NCI-H345 treated with DMSO at 0.1 percent for 48 hours (cell line): Measurements from ENCODE around the gene SYT14.
"Not testable (repeated sequence)": the region's sequence is repeated elsewhere in the genome, so short reads cannot be mapped to it uniquely, and the experiment has no call there.

ENCODE experiments used
- DNase-seq: peaks from one replicate; lab custom pipeline; 2025; ENCODE audit not compliant: unreplicated experiment; lab: John Stamatoyannopoulos, UW

Gene SYT14

GRCh38 chr1:210024282-210024681, 86.3 kb downstream of the SYT14 start:
- no peak for DNase-seq

DNA sequence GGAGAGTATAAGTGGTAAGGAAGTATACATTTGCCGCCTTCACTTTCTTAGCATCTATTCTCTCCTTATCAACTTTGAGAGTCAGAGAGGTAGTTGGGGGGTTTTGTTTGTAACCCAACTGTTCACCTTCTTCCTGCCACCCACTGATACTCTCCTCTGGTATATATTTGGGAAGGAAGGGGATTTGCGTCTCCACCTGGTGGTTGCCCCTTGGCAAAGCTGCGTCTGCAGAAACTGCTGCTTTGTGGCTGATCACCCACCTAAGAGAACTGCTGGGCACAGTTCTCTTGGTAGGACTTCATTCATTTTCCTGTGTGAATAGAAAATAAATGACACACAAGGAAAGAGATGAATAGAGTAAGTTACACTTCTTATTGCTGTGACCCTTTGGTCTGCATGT, 87.0 kb downstream of the SYT14 start:
- DNase-seq = no peak

GRCh38 chr1:210025870-210026269, 87.9 kb downstream of the SYT14 start:
- no peak for DNase-seq

DNA sequence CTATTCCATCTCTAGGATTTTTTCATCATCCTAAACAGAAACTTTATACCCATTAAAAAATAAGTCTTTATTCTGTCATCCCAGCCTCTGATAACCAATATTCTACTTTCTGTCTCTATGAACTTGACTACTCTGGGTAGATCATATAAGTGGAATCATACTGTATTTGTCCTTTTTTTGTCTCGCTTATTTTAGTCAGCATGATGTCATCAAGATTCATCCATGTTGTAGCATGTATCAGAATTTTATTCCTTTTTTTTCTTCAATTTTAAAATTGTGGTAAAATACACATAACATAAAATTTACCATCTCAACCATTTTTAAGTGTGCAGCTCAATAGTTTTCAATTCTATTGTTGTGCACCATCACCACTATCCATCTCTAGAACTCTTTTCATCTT, 90.0 kb downstream of the SYT14 start:
- no peak for DNase-seq

DNA sequence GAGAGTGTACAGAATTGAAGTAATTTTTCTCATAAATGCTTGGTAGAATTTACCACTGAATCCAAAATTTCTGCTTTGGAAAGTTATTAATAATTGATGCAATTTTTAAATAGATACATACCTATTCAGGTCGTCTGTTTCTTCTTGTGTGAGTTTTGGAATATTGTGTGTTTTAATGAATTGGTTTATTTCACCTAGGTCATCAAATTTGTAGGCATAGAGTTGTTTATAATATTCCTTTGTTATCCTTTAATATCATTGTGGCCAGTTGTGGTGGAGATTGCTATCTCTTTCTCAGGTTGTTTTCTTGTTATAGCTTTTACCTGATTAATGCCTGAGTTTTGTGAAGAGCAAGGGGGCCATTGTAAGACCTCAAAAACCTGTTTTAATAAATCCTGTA, 93.5 kb downstream of the SYT14 start:
- no peak for DNase-seq

DNA sequence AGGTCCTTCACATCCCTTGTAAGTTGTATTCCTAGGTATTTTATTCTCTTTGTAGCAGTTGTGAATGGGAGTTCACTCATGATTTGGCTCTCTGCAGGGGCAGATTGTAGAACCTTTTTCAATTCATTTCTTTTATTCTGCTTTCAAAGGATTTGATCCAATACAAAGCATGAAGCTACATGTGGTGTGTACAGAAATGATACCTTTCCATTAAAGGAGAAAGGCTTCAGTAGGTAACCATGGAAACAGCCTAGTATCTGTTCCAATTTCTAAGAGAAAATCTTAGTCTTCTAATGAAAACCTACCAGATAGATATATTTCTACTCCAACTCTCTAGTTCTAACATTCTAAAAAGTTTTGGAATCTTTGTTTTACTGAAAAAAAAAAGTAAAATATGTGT, 105.0 kb downstream of the SYT14 start:
- no peak for DNase-seq

- no peak for DNase-seq
These were observed 111.6 kb downstream of the SYT14 start for GRCh38 chr1:210049616-210050015.

DNA sequence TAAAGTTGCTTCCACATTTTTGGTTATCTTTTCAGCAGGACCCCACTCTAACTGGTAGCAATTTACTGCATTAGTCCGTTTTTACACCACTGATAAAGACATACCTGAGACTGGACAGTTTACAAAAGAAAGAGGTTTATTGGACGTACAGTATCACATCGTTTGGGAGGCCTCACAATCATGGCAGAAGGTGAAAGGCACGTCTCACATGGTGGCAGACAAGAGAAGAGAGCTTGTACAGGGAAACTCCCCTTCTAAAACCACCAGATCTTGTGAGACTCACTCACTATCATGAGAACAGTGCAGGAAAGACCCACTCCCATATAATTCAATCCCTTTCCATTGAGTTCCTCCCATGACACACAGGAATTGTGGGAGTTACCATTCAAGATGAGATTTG, 112.5 kb downstream of the SYT14 start:
- DNase-seq = not testable (repeated sequence)

GRCh38 chr1:210053126-210053525, 115.1 kb downstream of the SYT14 start:
- DNase-seq = no peak

DNA sequence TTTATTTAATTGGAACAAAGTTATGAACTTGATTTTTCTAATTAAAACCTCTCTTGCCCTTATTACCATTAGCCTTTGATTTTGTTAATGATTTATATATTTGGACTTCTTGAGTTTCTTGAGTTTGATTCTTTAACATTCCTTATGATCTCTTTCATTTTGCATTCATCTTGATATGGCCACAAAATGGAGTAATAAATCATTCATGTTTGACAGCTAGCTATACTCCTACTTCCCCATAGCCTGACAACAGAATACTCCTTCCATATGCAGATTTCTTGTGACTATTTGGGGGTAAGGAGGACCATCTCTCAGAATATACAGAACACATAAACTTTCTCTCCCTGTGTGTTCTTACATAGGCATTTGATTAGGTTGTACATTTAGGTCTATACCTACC, 119.6 kb downstream of the SYT14 start:
- DNase-seq = no peak

- no peak for DNase-seq
These were observed 124.0 kb downstream of the SYT14 start for GRCh38 chr1:210061992-210062391.

GRCh38 chr1:210070531-210070930, 132.5 kb downstream of the SYT14 start:
- no peak for DNase-seq

- DNase-seq = no peak
These were observed 134.1 kb downstream of the SYT14 start for GRCh38 chr1:210072129-210072528.

DNA sequence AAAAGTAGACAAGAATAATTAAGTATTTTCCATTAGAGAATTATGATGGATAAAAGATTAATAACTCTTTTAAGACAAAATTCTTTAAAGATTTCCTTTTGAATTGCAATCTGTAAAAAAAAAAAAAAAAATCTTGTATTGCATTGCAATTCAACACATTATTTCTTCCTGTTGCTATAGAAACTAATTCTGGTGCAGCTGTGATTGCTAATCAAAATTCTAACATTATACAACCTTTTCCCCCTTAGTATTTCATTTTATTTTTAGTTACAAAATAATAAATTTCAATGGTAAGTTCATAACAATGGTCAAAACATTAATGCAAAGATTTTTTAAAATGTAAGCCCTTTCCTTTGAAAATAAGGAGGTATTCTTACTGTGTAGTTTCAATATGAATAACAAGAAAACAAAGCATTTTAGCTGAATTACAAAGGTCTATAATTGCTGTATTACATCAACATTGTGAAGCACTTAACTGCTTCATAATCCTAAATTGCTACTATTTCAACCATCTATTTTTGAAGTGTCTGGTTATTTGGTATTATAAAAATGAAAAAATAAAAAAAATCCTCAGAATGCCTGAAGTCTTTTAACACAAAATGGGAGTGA, 135.0 kb downstream of the SYT14 start:
- no peak for DNase-seq

- DNase-seq = no peak
These were observed 136.9 kb downstream of the SYT14 start for GRCh38 chr1:210074904-210075303.

DNA sequence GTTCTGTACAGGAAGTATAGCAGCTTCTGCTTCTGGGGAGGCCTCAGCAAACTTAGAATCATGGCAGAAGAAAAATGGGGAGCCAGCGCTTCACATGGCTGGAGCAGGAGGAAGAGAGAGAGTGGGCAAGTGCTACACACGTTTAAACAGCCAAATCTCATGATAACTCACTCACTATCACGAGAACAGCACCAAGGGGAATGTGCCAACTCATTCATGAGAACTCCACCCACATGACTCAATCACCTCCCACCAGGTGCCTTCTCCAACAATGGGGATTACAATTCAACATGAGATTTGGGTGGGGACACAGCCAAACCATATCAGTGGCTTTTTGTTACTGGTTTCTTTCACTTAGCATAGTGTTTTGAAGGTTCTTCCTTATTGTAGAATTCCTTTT, 138.6 kb downstream of the SYT14 start:
- DNase-seq = no peak

- DNase-seq = no peak
These were observed 143.5 kb downstream of the SYT14 start for GRCh38 chr1:210081494-210081893.

- DNase-seq = no peak
These were observed 147.3 kb downstream of the SYT14 start for GRCh38 chr1:210085359-210085758.

DNA sequence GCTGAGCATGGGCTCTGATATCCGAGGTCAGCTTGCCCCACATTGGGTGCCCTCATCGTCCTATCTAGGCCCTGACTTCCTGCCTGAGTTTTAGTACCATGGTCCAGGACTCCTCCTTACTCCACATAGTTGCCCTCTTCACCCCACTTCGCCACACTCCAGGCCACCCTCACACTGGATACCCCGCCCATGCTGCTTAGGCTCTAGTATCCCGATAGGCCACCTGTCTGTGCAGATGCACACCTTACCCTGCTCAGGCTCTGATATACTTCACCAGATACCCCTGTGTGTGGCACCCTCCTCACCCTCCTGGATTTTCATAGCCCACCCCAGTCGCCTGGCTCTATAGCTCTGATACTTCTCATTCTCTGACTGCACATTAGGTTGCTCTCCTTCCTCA, 149.0 kb downstream of the SYT14 start:
- no peak for DNase-seq

- DNase-seq = no peak
These were observed 151.8 kb downstream of the SYT14 start for GRCh38 chr1:210089855-210090254.

DNA sequence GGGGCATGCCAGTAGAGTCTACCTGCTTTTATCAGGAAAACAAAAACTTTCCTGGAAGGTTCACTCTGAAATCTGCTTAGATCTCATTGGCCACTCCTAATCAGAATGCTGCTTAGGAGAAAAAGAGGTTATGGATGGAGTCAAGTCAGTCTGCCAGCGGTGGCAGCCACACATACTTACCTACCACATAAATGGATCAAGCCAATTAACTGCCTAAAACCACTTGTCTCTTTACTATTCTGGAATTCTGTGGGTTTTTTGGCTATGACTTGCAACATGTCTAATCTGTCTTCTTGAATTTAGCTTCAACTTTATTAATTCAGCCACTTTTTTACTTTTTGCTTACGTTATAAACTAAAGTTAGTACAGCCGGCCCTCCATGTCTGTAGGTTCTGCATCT, 154.3 kb downstream of the SYT14 start:
- DNase-seq = no peak

- no peak for DNase-seq
These were observed 155.4 kb downstream of the SYT14 start for GRCh38 chr1:210093461-210093860.

DNA sequence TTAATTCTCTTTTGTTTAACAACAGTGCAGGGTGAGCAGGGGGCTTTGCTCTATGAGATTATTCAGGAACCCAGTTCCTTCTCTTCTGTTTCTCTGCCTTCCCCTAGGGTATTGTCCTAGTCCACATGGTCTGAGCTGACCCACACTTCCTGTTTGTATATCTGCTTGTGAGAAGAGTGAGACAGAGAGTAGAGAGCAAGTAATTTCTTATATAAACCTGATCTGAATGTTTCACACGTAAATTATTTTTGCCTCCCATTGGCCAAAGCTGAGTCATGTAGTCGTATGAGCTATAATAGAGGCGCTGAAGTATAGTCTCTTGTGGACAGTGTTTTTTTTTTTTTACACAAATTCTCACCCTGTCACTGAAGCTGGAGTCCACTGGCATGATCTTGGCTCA, 160.3 kb downstream of the SYT14 start:
- no peak for DNase-seq

DNA sequence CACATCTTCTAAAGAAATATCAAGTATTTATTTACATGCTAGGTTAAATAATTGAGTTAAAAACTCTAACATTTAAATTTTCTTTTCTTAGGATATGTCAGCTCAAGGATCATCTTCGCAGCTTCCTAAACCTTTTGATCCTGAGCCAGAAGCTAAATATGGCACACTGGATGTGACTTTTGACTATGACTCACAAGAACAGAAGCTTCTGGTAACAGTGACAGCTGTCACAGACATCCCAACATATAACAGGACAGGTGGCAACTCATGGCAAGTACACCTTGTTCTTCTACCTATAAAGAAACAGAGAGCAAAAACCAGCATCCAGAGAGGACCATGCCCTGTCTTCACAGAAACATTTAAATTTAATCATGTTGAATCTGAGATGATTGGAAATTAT, 161.9 kb downstream of the SYT14 start:
- DNase-seq = no peak
